ENCODE data around the gene POU2AF2. TPM values are rescaled to one million over a fixed set of nuclear protein-coding genes. Genes with fewer than 3 reads are reported as not detected.
"Not testable (repeated sequence)": the region's sequence is repeated elsewhere in the genome, so short reads cannot be mapped to it uniquely, and the experiment has no call there.

POU2AF2 gene
- total RNA-seq, 1 experiment from 2014 or later, result 6.3 TPM

- peak; percentile 42 for DNase-seq (ENCODE audit: low spot score)
Measured at GRCh38 chr11:111302298-111302697, 56.8 kb downstream of the POU2AF2 start.

GRCh38 chr11:111303461-111303860 is 57.9 kb downstream of the POU2AF2 start:
- DNase-seq (ENCODE audit: low spot score), result peak; percentile 92

- no peak for DNase-seq (ENCODE audit: low spot score)
Measured at GRCh38 chr11:111305162-111305802, 59.8 kb downstream of the POU2AF2 start.

GRCh38 chr11:111305876-111306275 is 60.4 kb downstream of the POU2AF2 start:
- DNase-seq (ENCODE audit: low spot score), result no peak

GRCh38 chr11:111306321-111306720 is 60.8 kb downstream of the POU2AF2 start:
- no peak for DNase-seq (ENCODE audit: low spot score)

- peak; percentile 57 for DNase-seq (ENCODE audit: low spot score)
Measured at GRCh38 chr11:111307472-111308108, 62.1 kb downstream of the POU2AF2 start.

GRCh38 chr11:111308140-111308539 is 62.6 kb downstream of the POU2AF2 start:
- DNase-seq (ENCODE audit: low spot score), result peak; percentile 93

- no peak for DNase-seq (ENCODE audit: low spot score)
Measured at GRCh38 chr11:111309215-111309915, 63.8 kb downstream of the POU2AF2 start.

GRCh38 chr11:111310088-111310487 is 64.6 kb downstream of the POU2AF2 start:
- peak; percentile 76 for DNase-seq (ENCODE audit: low spot score)

GRCh38 chr11:111310723-111311122 is 65.2 kb downstream of the POU2AF2 start:
- DNase-seq (ENCODE audit: low spot score), result peak; percentile 33

- no peak for DNase-seq (ENCODE audit: low spot score)
Measured at GRCh38 chr11:111312076-111312475, 66.6 kb downstream of the POU2AF2 start.

GRCh38 chr11:111319296-111319695 is 73.8 kb downstream of the POU2AF2 start:
- no peak for DNase-seq (ENCODE audit: low spot score)

GRCh38 chr11:111320199-111320598 is 74.7 kb downstream of the POU2AF2 start:
- DNase-seq (ENCODE audit: low spot score), result not testable (repeated sequence)

- no peak for DNase-seq (ENCODE audit: low spot score)
Measured at GRCh38 chr11:111320728-111321568, 75.4 kb downstream of the POU2AF2 start.

GRCh38 chr11:111322534-111322933 is 77.0 kb downstream of the POU2AF2 start:
- DNase-seq (ENCODE audit: low spot score), result no peak

GRCh38 chr11:111324277-111324720 is 78.8 kb downstream of the POU2AF2 start:
- DNase-seq (ENCODE audit: low spot score), result no peak

- DNase-seq (ENCODE audit: low spot score), result no peak
Measured at GRCh38 chr11:111325259-111325658, 79.7 kb downstream of the POU2AF2 start.

- no peak for DNase-seq (ENCODE audit: low spot score)
Measured at GRCh38 chr11:111326824-111327223, 81.3 kb downstream of the POU2AF2 start.

GRCh38 chr11:111327908-111328624 is 82.5 kb downstream of the POU2AF2 start:
- DNase-seq (ENCODE audit: low spot score), result peak; percentile 75

- no peak for DNase-seq (ENCODE audit: low spot score)
Measured at GRCh38 chr11:111329306-111330204, 84.0 kb downstream of the POU2AF2 start.
